Breast epithelium (tissue), 3 donors: Measurements from ENCODE around the gene KLHL22.
"Not testable (repeated sequence)": the region's sequence is repeated elsewhere in the genome, so short reads cannot be mapped to it uniquely, and the experiment has no call there.

Experiments used
- POLR2A ChIP-seq: fragments of 450-650 bp; IDR thresholded peaks from one replicate; pipeline ENCODE4 v1.6.1; 2016; ENCODE audit warnings: antibody characterized with exemption, mild to moderate bottlenecking, moderate library complexity
- POLR2AphosphoS5 ChIP-seq, 3 donors: sonication (generic); formaldehyde crosslinking; IDR thresholded peaks; one replicate each; pipeline ENCODE4 v1.6.1; 2017; ENCODE audit warnings: antibody characterized with exemption in 3 of 3
- TF ChIP-seq, protein P1 (sequence below), 3 donors: fragments of 450-650 bp; IDR thresholded peaks; one replicate each; pipeline ENCODE4 v1.5.1; 2016 to 2017; ENCODE audit warnings: antibody characterized with exemption in 3 of 3, mild to moderate bottlenecking in 3 of 3, moderate library complexity in 3 of 3

- TF ChIP-seq POLR2A; POLR2AphosphoS5 (IDR thresholded peaks at IDR 0.05): not testable (repeated sequence)
- TF ChIP-seq, protein P1, sequence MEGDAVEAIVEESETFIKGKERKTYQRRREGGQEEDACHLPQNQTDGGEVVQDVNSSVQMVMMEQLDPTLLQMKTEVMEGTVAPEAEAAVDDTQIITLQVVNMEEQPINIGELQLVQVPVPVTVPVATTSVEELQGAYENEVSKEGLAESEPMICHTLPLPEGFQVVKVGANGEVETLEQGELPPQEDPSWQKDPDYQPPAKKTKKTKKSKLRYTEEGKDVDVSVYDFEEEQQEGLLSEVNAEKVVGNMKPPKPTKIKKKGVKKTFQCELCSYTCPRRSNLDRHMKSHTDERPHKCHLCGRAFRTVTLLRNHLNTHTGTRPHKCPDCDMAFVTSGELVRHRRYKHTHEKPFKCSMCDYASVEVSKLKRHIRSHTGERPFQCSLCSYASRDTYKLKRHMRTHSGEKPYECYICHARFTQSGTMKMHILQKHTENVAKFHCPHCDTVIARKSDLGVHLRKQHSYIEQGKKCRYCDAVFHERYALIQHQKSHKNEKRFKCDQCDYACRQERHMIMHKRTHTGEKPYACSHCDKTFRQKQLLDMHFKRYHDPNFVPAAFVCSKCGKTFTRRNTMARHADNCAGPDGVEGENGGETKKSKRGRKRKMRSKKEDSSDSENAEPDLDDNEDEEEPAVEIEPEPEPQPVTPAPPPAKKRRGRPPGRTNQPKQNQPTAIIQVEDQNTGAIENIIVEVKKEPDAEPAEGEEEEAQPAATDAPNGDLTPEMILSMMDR (IDR thresholded peaks at IDR 0.05): not testable (repeated sequence)
Measured at GRCh38 chr22:20545318-20545634, 49.7 kb upstream of the KLHL22 start.
